NCI-H345 (cell line): Measurements from ENCODE around the gene STK32B.

Source experiments
- DNase-seq: peaks from one replicate; lab custom pipeline; 2025; lab: John Stamatoyannopoulos, UW

The STK32B gene

DNA sequence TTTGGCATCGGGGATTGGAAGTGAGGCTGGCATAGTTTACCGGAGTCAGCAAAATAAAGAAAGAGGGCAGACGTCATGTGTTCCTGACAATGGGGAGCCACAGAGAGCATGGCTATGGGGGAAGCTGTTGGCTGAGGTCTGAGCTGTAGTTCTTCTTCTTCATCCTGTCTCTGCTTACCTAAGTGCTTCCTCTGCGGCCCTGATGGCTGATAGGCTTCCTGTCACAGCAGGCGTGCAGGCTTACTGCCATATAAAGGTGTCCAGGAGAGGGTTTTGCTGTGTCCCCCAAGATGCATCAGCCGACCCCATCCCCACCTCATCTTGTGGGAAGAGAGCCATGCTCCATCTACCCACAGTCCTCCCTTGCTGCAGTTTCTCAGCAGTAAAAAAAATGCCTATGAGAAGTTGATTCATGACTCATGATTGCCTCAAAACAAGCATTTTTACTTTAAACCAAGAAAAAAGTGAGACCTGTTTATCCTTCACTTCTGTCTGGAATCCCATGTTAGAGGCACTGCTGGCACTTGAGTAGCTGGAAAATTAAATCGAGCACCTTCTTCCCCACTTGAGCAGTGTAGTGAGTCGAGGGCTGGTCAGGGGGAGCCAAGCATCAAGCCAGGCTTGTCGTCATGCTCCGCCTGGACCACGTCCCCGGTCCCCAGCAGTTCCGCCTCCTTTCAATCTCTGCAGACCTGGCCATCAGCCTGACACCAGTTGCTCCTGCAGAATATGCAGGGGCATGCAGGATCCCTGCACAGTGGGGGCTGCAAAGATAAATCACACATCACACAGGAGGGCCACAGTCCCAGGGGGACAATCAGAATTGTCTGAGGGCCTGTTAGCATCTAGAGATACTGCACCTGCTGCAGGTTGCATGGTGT lies 419.3 kb downstream of the STK32B start:
- no peak for DNase-seq

DNA sequence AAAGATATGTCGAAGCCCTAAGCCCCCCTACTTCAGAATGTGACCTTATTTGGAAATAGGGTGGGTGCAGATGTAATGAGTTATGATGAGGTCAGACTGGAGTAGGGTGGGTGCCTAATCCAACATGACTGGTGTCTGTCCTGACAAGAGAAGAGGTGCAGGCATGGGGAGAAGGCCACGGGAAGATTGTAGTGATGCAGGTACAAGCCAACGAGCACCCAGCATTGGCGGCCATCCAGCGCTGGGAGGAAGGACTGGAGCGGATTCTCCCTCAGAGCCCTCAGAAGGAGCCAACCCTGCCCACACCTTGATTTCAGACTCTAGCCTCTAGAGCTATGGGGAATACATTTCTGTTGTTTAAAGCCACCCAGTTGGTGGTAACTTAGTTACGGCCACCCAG lies 419.9 kb downstream of the STK32B start:
- no peak for DNase-seq

DNA sequence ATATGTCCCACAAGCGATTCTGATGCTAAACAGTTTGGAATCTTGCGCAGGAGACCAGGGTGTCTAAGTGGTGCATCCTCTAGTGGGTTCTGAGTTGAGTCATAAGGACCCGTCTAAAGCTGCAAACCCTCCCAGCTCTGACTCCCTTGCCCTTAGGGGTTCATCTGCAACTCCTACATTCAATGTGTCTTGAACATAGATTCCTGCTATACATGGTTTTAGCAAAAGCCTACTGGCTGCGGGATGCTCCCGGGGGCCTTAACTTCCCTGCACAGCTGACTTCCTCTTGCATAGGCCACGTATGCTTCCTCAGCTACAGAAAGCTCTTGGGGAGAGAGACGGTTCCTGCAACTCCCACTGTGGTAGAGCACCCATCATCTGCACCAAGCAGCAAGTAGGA lies 420.4 kb downstream of the STK32B start:
- no peak for DNase-seq

DNA sequence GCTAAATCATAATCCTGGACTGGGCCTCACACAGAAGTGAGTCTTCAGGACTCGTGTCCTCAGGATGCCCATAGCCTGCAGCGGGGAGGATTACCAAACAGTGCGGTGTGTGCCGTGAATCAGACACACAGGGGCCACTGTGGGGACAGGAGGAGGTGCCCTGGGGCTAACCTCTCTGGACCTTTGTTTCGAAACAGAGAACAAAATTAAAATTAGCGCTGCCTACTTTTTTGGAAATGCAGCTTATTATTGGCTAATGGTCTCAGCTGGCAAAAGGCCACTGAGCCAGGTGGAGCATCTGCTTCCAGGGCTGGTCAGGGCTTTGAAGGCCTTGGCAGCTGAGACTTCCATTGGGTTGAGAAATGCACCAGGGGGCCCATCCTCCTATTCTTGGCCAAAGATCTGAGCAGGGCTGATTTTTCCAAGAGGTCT lies 420.9 kb downstream of the STK32B start:
- DNase-seq: no peak

DNA sequence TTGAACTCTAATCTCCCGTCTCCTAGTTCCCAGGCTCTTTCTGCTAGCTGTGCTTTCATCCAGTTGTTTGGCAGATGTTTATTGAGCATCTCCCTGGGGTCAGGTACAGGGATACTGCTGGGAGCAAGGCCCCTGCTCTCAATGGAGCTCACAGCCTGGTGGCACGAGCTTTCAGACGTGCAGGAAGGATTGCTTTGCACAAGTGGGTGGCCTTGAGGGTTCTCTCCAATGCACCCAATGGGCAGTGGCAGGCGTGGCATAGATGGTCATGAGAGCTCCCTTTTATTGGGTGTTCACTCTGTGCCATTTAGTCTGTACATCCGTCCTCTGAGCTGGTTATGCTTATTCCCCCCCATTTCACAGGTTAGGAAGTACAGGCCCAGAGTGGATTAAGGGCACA lies 421.8 kb downstream of the STK32B start:
- no peak for DNase-seq

DNA sequence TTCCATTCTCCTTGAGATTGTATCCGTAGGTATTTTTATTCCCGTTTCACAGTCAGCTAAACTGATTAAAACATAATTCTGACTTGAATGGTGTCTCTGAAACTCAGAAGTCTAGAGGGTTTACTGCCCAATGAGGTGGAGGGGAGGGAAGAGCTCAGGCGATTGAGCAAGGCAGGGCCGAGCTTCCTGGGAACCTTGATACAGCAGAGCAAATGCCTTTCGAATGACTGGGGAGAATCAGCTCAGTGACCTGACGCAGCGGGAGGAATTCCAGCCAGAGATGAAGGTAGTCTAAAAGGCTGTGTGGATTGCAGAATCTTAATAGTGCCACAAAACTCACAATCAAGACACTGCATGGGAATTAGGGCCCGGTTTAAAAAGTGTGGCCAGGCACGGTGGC lies 423.5 kb downstream of the STK32B start:
- no peak for DNase-seq

DNA sequence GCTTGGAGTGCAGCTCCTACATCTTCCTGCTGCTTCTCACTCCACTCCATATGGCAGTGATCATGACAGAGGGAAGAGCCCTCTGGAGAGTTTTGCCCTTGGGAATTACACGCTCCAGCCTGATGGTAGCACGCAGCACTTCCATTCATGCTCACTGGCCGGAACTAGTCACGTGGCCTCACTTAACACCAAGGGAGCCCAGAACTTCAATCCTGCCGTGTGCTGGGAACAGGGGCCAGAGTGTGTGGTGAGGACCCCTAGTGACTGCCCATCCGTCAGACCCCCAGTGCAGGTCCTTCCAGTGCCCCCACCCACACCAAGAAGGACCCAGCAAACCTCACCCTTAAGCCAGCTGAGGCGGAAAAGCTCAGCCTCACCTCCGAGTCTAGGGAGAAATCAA lies 426.3 kb downstream of the STK32B start:
- peak; percentile 79 for DNase-seq

DNA sequence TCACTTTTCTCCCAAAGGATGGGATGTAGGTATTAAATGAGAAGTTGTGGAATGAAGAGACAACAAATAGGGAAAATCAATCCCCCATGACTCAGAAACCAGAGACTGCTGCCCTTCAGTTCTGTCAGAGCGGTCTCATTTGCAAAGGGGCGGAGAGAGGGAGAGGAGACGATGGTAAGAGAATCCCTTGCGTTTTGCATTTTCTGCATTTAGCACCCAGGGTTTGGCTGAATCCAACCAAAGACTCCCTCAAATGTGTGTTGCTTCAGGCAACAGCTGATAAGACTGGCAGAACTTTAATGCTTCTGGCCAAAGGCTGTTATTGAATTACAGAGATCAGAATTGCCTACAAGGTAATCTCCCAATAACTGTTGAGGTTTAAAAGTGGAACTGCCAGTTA lies 426.9 kb downstream of the STK32B start:
- DNase-seq: no peak

DNA sequence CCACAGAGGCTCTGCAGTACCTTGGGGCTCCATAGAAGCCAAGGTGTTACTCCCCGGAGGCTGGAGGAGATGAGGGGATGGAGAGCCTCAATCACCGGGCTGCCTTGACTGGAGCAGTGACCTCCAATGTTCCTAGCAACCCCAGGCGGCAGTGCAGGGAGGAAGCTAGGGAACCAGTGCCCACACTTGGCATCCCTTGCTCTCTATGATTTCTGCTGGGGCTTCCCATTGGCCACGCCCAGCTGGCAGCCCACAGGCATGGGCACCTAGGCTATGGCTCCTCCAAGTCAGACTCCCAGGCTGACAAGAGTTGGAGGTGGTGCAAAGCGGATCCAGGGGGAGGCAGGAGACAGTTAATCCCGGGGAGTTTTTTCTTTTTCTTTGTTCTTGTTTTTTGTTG lies 427.4 kb downstream of the STK32B start:
- DNase-seq: no peak

DNA sequence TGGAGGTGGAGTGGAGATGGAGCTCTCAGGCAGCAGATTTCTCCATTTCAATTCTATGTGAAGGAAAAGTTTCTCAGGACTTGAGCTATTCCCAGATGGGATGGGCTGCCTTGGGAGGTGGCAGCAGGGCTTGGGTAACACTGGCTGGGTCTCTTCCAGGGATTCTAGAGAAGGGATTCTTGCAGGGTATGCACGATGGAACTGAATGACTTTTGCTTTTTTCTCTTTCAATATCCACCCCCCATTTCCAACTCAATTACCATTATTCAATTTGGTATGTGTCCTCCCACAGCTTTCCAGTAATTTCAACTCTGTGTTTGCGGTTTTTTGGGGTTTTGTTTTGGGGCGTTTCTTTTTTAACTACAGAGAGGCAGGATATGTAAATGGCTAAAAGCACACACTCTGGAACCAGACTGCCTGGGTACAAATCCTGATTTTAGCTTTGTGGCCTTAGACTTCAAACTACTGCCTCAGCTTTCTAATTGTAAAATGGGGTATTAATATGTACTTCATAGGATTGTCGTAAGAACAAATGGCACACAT lies 428.3 kb downstream of the STK32B start:
- DNase-seq: no peak

DNA sequence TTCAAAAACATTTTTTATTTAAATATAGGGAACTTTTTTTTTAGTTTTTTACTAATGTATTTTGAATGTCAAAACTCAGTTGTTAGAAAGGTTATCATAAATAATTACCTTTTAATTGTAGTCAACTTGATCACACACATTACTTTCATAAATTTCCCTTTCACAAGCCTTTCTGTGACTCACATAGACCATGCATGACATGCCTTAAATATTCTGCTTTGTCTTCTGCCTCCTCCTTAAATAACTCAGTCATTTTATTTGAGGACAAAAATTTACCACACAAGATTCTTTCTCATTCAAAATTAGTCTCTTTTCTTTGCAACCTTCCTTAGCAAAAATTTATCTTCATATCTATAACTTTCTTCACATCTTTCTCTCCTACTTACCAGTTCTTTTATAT lies 437.1 kb downstream of the STK32B start:
- DNase-seq: no peak

DNA sequence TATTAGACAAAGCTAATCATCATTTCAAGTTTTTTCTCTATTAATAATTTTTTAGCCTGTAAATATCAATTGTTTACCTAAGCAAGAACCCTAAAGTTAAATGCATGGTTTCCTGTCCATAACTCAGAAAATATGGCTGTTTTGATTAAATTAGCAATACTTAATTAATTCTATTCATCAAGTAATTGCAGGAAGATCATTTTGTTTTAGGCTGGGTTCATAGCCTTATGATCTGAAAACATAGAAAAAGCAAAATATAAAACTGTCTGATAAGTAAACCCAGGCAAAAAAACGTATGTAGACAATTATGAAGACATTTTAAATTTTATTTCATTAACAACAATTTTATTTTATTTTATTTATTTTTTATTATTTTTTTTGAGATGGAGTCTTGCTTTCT lies 438.0 kb downstream of the STK32B start:
- no peak for DNase-seq

DNA sequence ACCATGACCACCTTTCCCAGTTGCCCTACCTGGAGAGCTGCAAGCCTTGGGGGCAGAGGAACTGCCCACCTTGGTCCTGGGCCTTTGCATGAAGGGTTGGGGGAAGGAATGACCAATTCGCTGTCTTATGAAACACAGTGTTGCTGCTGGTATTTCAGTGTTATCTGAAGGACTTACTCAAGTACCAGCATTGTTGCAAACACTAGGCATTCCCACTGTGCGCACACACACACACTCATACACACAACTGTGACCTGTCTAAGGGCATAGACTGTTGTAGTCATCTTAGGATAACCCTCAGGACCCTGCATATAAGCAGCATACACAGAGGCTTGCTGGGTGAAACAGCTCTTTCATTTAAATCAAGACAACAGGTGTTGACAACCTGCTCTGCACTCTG lies 446.2 kb downstream of the STK32B start:
- no peak for DNase-seq

DNA sequence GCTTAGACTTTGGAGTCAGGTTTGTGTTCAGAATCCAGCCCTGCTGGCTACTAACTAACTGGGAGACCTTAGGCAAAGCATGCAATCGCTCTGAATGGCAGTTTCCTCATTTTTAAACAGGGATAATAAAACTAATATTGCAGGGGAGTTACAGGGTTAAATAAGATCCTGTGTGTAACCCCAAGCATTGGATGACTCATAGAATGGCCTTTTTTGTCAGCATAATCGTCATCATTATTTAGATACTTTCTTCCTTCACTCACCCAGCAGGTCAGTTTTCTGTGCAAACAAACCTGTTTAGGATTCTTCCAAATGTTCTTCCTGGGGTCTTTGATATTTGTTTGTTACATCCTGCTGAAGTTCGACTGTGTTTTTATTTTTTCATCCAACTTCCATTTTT lies 448.9 kb downstream of the STK32B start:
- no peak for DNase-seq

DNA sequence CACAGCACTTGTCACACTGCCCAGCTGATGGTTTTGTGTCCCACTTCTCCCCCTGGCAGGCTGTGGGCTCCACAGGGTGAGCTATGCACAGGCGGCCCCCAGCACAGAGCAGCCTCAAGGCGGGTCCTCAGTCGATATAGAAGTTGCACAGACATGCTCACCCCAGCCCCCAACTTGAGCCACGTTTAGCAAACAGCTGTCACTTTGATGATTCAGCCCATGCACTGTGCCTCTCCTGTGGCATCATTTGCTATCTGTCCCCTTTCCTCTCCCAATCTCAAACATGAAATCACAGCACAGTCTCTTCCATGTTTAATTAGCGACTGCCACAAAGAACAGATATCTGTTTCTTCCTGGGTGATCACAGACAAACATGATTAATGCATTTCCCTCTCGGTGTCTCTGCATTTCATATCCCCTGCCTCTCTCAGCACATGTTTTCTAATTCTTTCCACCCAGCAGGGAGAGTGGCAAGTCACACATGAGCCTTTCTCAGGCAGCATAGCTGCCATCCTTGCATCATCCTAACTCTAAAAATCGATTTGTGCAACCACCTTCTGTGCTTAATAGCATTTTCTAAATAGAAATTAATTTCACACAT lies 452.2 kb downstream of the STK32B start:
- DNase-seq: no peak

DNA sequence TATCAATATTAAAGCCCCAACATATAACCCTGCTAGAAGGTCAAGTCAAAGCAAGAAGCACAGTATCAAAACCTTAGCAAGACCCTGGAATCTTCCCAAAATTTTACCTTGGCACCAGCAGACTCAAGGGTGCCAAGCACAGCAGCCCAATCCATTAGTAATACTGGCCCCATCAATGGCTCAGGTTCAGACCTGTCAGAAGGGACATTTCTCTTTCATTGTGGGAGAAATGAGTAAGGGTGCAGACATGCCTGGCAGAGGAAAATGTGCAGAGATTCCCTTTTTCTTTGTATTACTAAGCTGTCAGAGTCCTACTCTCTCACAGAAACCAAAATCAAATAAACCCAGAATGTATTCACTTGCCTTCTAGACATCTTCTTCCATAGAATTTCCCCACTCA lies 453.2 kb downstream of the STK32B start:
- no peak for DNase-seq

DNA sequence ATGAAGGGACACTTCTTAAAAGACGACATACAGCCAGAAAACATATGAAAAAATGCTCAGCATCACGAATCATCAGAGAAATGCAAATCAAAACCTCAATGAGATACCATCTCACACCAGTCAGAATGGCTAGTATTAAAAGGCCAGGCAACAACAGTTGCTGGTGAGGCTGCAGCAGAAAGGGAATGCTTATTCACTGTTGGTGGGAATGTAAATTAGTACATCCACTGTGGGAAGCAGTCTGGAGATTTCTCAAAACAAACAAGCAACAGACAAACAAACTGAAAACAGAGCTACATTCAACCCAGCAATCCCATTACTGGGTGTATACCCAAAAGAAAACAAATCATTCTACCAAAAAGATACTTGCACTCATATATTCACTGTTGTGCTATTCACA lies 459.2 kb downstream of the STK32B start:
- DNase-seq: no peak

DNA sequence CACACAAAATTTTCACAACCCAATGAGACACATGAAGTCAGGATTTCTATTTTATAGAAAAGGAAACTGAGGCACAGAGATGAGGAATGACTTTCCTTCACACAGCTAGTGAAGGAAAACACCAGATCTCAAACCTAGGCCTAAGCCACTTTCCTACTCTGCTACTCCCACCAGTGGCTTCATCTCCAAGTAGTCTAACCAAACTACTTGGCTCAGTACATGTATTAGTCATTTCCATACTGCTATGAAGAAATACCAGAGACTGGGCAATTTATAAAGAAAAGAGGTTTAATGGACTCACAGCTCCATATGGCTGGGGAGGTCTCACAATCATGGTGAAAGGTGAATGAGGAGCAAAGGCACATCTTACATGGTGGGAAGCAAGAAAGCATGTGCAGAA lies 460.5 kb downstream of the STK32B start:
- no peak for DNase-seq

DNA sequence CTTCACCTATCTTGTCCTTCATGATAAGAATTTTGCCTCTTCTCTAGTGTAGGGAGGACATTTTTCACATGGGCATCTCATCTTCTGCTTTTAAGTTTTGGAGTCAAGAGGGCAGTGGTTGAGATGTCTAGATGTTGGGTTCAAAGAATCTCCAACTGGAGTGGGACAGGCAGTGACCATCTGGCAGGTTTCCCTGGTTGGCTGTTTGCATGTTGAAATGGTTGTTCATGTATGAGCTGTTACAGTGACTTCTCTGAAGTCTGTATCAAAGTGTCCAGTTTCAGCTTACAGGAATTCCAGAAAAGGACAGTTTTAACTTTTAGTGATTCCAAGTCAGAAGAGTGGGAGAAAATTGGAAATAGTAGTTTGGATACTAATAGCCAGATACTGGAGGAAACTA lies 464.4 kb downstream of the STK32B start:
- no peak for DNase-seq

DNA sequence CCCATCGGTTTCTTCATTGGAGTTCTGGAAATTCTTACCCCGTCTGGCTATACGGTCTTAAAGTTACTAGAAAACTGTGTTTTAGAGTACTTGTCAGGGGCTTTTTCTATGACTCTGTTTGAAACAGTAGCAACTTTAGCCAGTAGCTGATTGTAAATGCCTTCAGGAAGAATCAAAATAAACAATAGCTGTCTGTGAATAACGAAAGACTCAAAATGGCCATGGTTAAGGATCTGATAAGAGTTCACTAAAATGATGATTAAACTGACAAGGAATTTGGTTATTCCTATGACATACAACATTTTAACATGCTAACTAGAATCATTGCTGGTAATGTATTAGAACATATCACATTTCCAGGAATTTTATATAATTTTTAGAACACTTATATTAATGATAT lies 466.1 kb downstream of the STK32B start:
- no peak for DNase-seq

DNA sequence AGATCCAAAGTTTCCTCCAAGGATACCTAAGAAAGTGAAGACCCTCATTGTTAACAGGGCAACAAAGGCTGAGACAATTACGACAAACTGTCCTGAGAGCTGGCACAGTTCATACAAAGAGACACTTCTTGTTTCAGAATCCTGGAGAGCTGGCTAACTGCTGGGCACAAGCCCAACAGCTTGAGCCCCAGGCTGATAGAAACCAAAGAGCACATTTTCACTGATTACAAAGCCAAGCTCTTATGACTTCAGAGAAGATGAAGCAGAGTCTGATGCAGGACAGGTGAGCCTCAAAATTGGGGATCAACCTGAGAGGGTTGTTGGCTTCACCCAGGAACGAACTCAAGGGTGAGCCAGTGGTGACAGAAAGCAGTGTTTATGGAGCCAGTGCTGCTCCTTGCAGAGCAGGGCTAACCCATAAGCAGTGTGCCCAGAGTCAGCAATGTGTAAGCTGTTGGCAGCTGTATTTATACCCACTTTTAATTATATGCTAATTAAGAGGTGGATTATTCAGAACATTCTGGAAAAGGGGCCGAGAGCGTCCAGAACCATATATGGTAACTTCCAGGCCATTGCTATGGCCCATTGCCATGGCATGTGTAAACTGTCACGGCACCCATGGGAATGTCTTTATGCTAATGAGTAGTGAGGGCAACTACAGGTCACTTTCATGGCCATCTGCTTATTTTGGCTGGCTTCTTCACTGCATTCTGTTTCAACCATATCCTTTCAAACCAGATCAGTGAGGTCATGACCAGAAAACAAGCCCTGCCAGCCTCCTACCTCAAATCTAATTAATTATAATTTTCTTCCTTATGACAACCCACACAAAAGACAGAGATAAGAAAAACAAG lies 473.4 kb downstream of the STK32B start:
- no peak for DNase-seq

DNA sequence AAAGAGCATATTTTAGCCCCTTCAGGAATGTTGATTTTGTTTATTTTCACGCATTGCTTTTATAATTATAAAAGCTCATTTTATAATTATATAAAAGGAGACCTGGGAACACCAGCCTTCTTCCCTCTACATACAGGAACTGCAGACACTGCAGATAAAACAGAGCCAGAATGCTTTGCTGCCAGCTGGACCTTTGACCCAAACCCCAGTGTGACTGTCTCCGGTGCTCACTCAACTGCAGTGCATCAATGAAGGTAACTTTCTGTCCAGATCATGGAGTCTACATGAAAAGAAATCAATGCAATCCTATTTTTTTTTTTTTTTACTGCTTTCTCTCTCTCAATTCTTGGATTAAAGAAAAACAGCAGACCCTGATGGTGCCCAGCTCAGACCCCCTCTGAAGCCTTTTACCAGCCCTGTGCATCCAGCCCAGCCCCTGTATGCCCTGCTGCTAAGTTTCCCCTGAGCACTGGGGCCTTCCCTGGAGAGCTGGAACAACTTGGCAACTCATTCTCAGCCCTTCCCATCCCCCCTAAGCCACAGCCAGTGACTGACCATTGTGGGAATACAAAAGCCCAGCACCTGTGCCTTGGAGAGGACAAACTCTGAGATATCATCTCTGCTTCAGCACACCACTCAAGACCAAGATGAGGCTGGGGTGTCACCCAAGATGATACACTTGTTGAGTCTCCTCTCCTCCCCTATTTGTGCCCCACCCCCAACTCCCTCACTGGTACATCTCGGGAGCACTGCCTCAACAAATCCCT lies 475.0 kb downstream of the STK32B start:
- no peak for DNase-seq
